Activated naive CD8-positive, alpha-beta T cell treated with anti-CD3 and anti-CD28 coated beads for 36 hours (primary cell): ENCODE results near the gene CIROP. TPM values are rescaled to one million over a fixed set of nuclear protein-coding genes. Genes with fewer than 3 reads are reported as not detected.

Experiments
- DNase-seq: peaks from one replicate; pipeline ENCODE4 v3.0.0; 2021
- H3K27ac Mint-ChIP-seq: one replicate; pipeline ENCODE4 v1.8.0; 2022; ENCODE audit warnings: mild to moderate bottlenecking, moderate library complexity, mixed read lengths
- H3K27me3 Mint-ChIP-seq: one replicate; pipeline ENCODE4 v1.8.0; 2022; ENCODE audit warnings: mild to moderate bottlenecking, mixed read lengths
- H3K36me3 Mint-ChIP-seq: one replicate; pipeline ENCODE4 v1.8.0; 2021; ENCODE audit warnings: mild to moderate bottlenecking, mixed read lengths
- H3K4me1 Mint-ChIP-seq: one replicate; pipeline ENCODE4 v1.8.0; 2021; ENCODE audit warnings: mixed read lengths
- H3K4me3 Mint-ChIP-seq: one replicate; pipeline ENCODE4 v1.8.0; 2022; ENCODE audit warnings: mild to moderate bottlenecking, moderate library complexity, mixed read lengths
- H3K9me3 Mint-ChIP-seq: one replicate; pipeline ENCODE4 v1.8.0; 2022; ENCODE audit warnings: mixed read lengths
- total RNA-seq, 2 experiments: library from RNA; stranded (reverse); gene quantifications; one replicate each; pipeline ENCODE4 v1.2.3, GENCODE V29; 2021

The CIROP gene
- total RNA-seq, 2 experiments from 2014 or later, result not detected

DNA sequence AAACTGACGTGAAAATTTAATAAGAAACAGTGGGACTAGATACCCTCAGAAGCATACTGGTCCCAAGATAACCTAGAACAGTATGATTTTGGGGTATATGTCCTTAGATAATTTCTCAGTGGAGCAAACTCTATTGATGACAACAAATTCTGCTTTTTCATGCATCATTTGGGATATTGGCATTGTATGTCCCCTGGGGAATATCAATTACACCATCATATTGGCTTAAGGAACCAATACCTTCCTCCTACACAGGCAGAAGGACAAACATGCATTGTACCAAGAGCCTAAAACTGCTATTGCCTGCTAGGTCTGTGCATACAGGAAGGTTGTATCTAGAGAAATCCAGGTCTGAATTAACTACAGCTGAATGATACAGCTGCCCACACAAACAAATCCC, 29.9 kb downstream of the CIROP start:
- no peak overlapping the region for H3K27ac Mint-ChIP-seq
- H3K36me3 Mint-ChIP-seq, result peaks cover 23% of the 10 kb centered on the region
- H3K9me3 Mint-ChIP-seq, result no peaks in the 10 kb centered on the region
- no peaks in the 10 kb centered on the region for H3K27me3 Mint-ChIP-seq
- H3K4me3 Mint-ChIP-seq, result no peak overlapping the region
- no peak for DNase-seq
- peaks cover 15% of the 10 kb centered on the region for H3K4me1 Mint-ChIP-seq

- no peak for DNase-seq
- H3K27me3 Mint-ChIP-seq, result no peaks in the 10 kb centered on the region
- peaks cover 31% of the 10 kb centered on the region for H3K4me1 Mint-ChIP-seq
- H3K4me3 Mint-ChIP-seq, result peak overlapping the region; percentile 91
- peaks cover 30% of the 10 kb centered on the region for H3K36me3 Mint-ChIP-seq
- peak overlapping the region; percentile 95 for H3K27ac Mint-ChIP-seq
- H3K9me3 Mint-ChIP-seq, result no peaks in the 10 kb centered on the region
These were observed 32.8 kb downstream of the CIROP start for GRCh38 chr14:23071921-23072539.

DNA sequence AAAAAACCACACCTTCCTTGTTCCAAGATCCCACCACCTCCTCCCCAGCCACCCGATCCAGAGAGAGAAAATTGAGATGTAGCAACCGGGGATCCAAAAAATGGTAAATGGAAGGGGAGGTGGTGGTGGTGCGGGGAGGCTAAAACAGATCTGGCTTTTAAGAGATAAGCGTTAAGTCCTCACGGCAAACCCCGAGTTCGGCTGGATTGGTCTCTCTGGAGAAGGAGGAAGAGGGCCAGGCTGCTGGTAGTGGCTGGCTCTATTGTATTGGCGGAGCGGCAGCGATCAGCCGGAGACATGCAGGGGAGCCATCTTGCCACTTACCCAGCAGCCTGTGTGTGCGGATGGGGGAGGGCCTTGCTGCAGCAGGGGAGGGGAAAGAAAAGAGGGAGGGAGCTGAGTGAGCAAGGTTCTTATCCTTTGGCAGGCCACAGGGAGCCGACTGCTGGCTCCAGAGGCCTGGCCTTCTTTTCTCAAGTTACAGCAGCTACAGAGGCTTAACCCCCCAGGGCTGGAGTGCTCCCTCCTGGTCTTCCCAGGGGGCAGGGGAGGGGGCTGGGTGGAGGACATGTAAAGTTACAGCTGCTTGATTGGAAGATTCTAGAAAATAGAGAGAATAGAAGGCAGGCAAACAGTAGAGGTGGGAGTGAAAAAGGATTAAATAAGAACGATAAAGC, 33.4 kb downstream of the CIROP start:
- H3K27me3 Mint-ChIP-seq, result no peaks in the 10 kb centered on the region
- peaks cover 32% of the 10 kb centered on the region for H3K36me3 Mint-ChIP-seq
- H3K4me3 Mint-ChIP-seq, result peak overlapping the region; percentile 91
- peak overlapping the region; percentile 95 for H3K27ac Mint-ChIP-seq
- peaks cover 31% of the 10 kb centered on the region for H3K4me1 Mint-ChIP-seq
- DNase-seq, result peak; percentile 79
- H3K9me3 Mint-ChIP-seq, result no peaks in the 10 kb centered on the region

GRCh38 chr14:23070262-23071129, 34.3 kb downstream of the CIROP start:
- H3K4me3 Mint-ChIP-seq, result peak overlapping the region; percentile 91
- peaks cover 38% of the 10 kb centered on the region for H3K36me3 Mint-ChIP-seq
- DNase-seq, result no peak
- peaks cover 35% of the 10 kb centered on the region for H3K4me1 Mint-ChIP-seq
- peak overlapping the region; percentile 95 for H3K27ac Mint-ChIP-seq
- no peaks in the 10 kb centered on the region for H3K9me3 Mint-ChIP-seq
- H3K27me3 Mint-ChIP-seq, result no peaks in the 10 kb centered on the region

DNA sequence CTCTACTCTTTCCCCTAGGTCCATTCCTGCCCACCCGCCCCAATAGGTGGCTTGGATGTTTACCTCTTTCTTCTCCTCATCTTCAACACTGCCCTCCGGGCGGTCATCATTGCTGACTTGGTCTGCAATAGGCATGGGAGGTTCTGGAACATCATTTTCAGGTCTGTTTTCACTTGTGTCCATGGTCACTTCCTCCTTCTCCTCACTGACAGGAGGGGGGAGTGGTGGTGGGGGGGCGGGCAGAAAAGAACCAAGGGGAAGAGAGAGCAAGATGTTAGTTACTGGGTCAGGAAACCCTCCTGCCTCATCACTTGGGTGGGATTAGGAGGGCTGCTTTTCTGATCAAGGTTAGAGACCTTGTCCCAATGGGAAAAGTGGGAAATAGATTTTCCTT, 35.4 kb downstream of the CIROP start:
- H3K27ac Mint-ChIP-seq, result peak overlapping the region; percentile 25
- peak overlapping the region; percentile 91 for H3K4me3 Mint-ChIP-seq
- peaks cover 35% of the 10 kb centered on the region for H3K4me1 Mint-ChIP-seq

GRCh38 chr14:23068789-23069412, 35.9 kb downstream of the CIROP start:
- H3K36me3 Mint-ChIP-seq, result peaks cover 41% of the 10 kb centered on the region

More for the DNA sequence above, 35.4 kb downstream of the CIROP start:
- Mint-ChIP-seq H3K27me3 (no peaks in the 10 kb centered on the region), H3K36me3 (peaks cover 36% of the 10 kb centered on the region), H3K9me3 (no peaks in the 10 kb centered on the region)
- DNase-seq, result no peak

DNA sequence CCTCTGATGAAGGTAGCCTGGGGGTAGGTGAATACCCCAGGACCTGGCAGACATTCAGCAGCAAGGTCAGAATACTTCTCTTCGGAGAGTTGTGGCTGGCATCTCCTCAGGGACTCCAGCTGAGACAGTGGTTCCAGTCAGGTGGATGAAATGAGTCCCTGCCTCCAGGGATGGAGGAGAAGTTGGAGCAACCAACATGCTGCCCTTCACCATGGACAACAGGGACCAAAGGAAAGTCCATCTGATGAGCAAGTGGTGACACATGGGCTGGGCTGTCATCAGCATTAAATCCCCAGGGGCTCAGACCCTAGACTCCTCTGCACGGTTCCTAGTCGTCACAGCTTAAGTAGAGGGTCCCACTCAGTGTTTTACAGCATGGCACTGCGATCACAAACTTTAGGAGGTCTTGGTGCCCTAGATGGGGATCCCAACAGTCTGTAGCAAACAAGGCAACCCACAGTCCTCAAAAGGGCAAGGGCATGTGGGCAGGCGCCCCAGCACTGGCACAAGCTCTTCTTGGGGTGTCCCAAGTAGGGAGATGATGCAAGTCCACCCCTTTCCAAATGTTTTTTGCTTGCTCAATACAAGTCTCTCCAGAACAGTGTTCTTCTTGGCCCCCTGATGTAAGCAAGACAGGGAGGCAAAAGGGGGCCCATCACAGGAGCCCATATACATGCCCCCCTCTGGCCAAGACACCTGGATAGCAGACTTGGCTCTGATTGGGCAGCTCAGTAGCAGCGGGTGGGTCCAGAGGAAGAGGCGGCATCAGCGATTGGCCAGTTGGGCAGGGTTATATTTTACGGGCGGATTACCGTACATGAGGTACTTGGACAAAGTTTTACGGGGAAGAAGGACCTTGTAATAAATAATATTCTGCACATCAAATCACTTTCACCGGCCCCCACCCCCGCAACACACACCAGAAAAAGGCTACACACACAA, 36.7 kb downstream of the CIROP start:
- DNase-seq, result no peak
- peak overlapping the region; percentile 57 for H3K4me3 Mint-ChIP-seq
- H3K27ac Mint-ChIP-seq, result peak overlapping the region; percentile 77
- peaks cover 47% of the 10 kb centered on the region for H3K36me3 Mint-ChIP-seq
- H3K9me3 Mint-ChIP-seq, result no peaks in the 10 kb centered on the region
- H3K4me1 Mint-ChIP-seq, result peaks cover 35% of the 10 kb centered on the region
- H3K27me3 Mint-ChIP-seq, result no peaks in the 10 kb centered on the region

More at GRCh38 chr14:23068789-23069412, 35.9 kb downstream of the CIROP start:
- DNase-seq, result peak; percentile 66
- no peaks in the 10 kb centered on the region for H3K27me3 Mint-ChIP-seq
- H3K4me1 Mint-ChIP-seq, result peaks cover 35% of the 10 kb centered on the region
- H3K27ac Mint-ChIP-seq, result peak overlapping the region; percentile 77
- peak overlapping the region; percentile 57 for H3K4me3 Mint-ChIP-seq
- H3K9me3 Mint-ChIP-seq, result no peaks in the 10 kb centered on the region

GRCh38 chr14:23066855-23067744, 37.7 kb downstream of the CIROP start:
- H3K4me1 Mint-ChIP-seq, result peaks cover 32% of the 10 kb centered on the region
- no peaks in the 10 kb centered on the region for H3K27me3 Mint-ChIP-seq
- no peak overlapping the region for H3K4me3 Mint-ChIP-seq
- no peak overlapping the region for H3K27ac Mint-ChIP-seq
- DNase-seq, result no peak
- no peaks in the 10 kb centered on the region for H3K9me3 Mint-ChIP-seq
- H3K36me3 Mint-ChIP-seq, result peaks cover 48% of the 10 kb centered on the region

DNA sequence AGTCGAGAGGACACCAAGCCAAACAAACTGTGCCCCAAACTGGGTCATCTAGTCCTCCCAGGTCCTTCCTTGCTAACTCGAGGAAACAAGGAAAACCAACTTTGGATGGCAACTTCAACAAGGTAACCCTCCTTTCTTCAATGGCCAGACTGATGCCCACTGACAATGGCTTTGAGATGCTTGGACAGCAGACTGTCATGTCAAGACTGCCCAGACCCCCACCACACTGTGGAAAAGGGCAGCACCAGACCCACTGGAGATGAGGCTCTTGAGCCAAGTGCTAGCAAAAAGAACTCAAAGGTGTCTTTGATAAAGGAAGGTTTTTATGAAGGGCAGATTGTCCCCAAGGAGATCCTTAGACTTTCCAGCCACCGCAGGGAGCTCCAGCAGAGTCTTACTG, 38.4 kb downstream of the CIROP start:
- DNase-seq, result no peak
- Mint-ChIP-seq H3K4me1 (peaks cover 25% of the 10 kb centered on the region), H3K9me3 (no peaks in the 10 kb centered on the region), H3K36me3 (peaks cover 43% of the 10 kb centered on the region), H3K27me3 (no peaks in the 10 kb centered on the region), H3K4me3 (no peak overlapping the region), H3K27ac (no peak overlapping the region)

DNA sequence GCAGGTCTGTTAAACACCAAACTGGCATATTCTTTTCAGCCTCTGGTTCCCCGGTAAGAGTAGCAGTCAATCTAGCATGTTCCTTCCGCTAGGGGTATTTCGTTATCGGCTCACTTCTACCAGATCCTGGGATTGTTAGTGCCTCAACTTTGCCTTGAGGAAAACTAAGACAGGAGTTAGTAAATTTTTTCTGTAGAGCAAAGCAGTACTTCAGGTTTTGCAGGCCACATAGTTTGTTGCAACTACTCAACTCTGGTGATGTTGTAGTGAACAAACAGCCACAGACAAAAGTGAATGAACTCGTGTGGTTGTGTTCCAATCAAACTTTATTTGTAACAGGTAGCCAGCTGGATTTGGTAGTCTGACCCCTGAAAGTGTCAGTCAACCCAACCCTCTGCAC, 41.2 kb downstream of the CIROP start:
- Mint-ChIP-seq H3K27me3 (peaks cover 3% of the 10 kb centered on the region), H3K9me3 (no peaks in the 10 kb centered on the region), H3K36me3 (peaks cover 37% of the 10 kb centered on the region), H3K27ac (no peak overlapping the region), H3K4me3 (no peak overlapping the region), H3K4me1 (peaks cover 7% of the 10 kb centered on the region)
- no peak for DNase-seq

- Mint-ChIP-seq H3K36me3 (peaks cover 33% of the 10 kb centered on the region), H3K4me3 (no peak overlapping the region), H3K27ac (no peak overlapping the region), H3K27me3 (peaks cover 3% of the 10 kb centered on the region), H3K9me3 (no peaks in the 10 kb centered on the region), H3K4me1 (peaks cover 9% of the 10 kb centered on the region)
- DNase-seq, result no peak
These were observed 42.8 kb downstream of the CIROP start for GRCh38 chr14:23062002-23062401.

DNA sequence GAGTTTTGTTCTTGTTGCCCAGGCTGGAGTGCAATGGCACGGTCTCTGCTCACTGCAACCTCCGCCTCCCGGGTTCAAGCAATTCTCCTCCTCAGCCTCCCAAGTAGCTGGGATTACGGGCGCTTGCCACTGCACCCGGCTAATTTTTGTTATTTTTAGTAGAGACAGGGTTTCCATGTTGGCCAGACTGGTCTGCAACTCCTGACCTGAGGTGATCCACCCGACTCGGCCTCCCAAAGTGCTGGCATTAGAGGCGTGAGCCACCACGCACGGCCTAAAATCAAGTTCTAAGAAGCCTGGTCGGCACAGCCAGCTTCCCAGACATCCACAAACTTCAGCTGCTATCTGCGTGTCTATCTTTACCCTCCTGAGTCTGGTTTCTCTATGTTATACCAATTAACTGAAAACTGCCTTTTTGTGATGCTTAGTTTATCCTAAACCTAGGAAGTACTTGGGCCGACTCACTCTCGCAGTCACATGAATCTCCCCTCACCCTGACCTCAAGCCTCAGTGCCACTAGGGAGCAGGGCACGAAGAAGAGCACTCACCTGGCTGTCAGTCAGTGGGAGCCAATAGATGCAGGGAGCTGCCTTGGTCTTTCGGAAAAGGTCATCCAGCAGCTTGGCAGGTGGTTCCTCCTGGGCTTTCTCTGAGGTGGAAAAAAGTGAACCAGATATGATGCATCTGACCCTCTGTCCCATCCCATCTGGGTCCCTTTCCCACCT, 44.1 kb downstream of the CIROP start:
- Mint-ChIP-seq H3K9me3 (no peaks in the 10 kb centered on the region), H3K36me3 (peaks cover 26% of the 10 kb centered on the region), H3K4me1 (peaks cover 17% of the 10 kb centered on the region), H3K4me3 (no peak overlapping the region), H3K27ac (no peak overlapping the region), H3K27me3 (peaks cover 13% of the 10 kb centered on the region)
- DNase-seq, result no peak
